ENCODE measurements around the gene HRH3. TPM values are rescaled to one million over a fixed set of nuclear protein-coding genes. Genes with fewer than 3 reads are reported as not detected.

Gene HRH3
- total RNA-seq, 1 experiment from 2014 or later: not detected

Other genes starting within 250 kb of the HRH3 start
- 4.0 and 6.6 TPM in 2 replicates for gene TAF4, start 154.4 kb downstream of the HRH3 start, total RNA-seq (2014; rRNA removed; shearing (Covaris generic))
- gene LSM14B, start 97.8 kb downstream of the HRH3 start, total RNA-seq (2014; rRNA removed; shearing (Covaris generic)): 24.6 and 29.2 TPM in 2 replicates
- gene PSMA7, start 76.9 kb downstream of the HRH3 start, total RNA-seq (2014; rRNA removed; shearing (Covaris generic)): 406 and 439 TPM in 2 replicates
- gene SS18L1, start 76.5 kb downstream of the HRH3 start, total RNA-seq (2014; rRNA removed; shearing (Covaris generic)): 10.6 and 11.7 TPM in 2 replicates
- 34.3 and 42.3 TPM in 2 replicates for gene MTG2, start 37.2 kb downstream of the HRH3 start, total RNA-seq (2014; rRNA removed; shearing (Covaris generic))
- gene OSBPL2, start 18.2 kb upstream of the HRH3 start, total RNA-seq (2014; rRNA removed; shearing (Covaris generic)): 12.4 and 14.8 TPM in 2 replicates
- gene ADRM1, start 82.7 kb upstream of the HRH3 start, total RNA-seq (2014; rRNA removed; shearing (Covaris generic)): 142 and 176 TPM in 2 replicates
- gene LAMA5, start 147.0 kb upstream of the HRH3 start, total RNA-seq (2014; rRNA removed; shearing (Covaris generic)): 169 and 171 TPM in 2 replicates
- 1,658 and 1,943 TPM in 2 replicates for gene RPS21, start 166.8 kb upstream of the HRH3 start, total RNA-seq (2014; rRNA removed; shearing (Covaris generic))
- 2.1 and 3.1 TPM in 2 replicates for gene CABLES2, start 187.0 kb upstream of the HRH3 start, total RNA-seq (2014; rRNA removed; shearing (Covaris generic))
- not detected in 2 replicates for gene RBBP8NL, start 207.3 kb upstream of the HRH3 start, total RNA-seq (2014; rRNA removed; shearing (Covaris generic))